ENCODE results near the gene TNFSF10. TPM values are rescaled to one million over a fixed set of nuclear protein-coding genes. Genes with fewer than 3 reads are reported as not detected.

TNFSF10 gene
- total and polyA plus RNA-seq, 2 of the 4 experiments (the other 2 are of a cell fraction), result 0.63 to 1.3 TPM

DNA sequence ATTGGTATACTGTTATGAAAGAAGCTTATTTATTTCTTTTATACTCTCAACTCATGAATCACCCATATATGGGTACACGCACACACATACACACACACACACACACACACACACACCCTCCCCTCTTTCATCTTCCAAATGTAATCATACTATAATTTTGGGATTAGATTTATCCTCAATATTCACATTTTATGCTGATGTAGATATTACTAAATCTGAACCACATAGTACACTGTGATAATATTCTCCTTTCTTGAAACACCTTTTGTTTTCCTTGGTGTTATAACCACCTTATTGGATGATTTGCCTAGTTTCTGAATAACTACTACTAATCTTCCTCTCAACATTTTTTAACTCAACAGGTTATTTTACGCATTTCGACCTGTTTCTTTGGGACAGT lies 66.8 kb downstream of the TNFSF10 start:
- H3K79me1 ChIP-seq (ENCODE audit: low read depth in 1 of 2, low read length in 2 of 2), result no peaks in the 10 kb centered on the region
- no peaks in the 10 kb centered on the region for H3K9me1 ChIP-seq (ENCODE audit: insufficient read depth, low read length)
- no peaks in the 10 kb centered on the region for H3K9me3 ChIP-seq (ENCODE audit: control insufficient read depth, insufficient read depth, low read length)
- H4K20me1 ChIP-seq (ENCODE audit: insufficient read depth, low read length), result no peaks in the 10 kb centered on the region
- H2BK120ac ChIP-seq (ENCODE audit: low read depth, low read length), result no peak overlapping the region
- no peak overlapping the region for H3K23ac ChIP-seq (ENCODE audit: low read depth, low read length)
- ATAC-seq (ENCODE audit: low read depth) (no peak), DNase-seq (no peak)
- no peak overlapping the region for H3K27ac ChIP-seq (ENCODE audit: insufficient read depth, low read length)
- H2BK20ac ChIP-seq (ENCODE audit: low read depth, low read length), result no peak overlapping the region
- no peak overlapping the region for H4K5ac ChIP-seq (ENCODE audit: low read depth, low read length)
- no peak overlapping the region for H2AFZ ChIP-seq (replicated peaks; ENCODE audit: low read length, poor library complexity)
- H4K91ac ChIP-seq (ENCODE audit: insufficient read depth, low read depth, low read length), result no peak overlapping the region
- H3K4me3 ChIP-seq (ENCODE audit: insufficient read depth, low read depth, low read length), result no peak overlapping the region
- no peak overlapping the region for H2AK9ac ChIP-seq (replicated peaks; ENCODE audit: low read depth, low read length, poor library complexity)
- no peak overlapping the region for H2BK15ac ChIP-seq (ENCODE audit: low read depth, low read length)
- no peak for TF ChIP-seq USF2 (IDR thresholded peaks at IDR 0.05; ENCODE audit: low read depth, low read length)
- no peak for TF ChIP-seq CTCF (conservative IDR thresholded peaks at IDR 0.05; ENCODE audit: low read depth, low read length)
- no peak for TF ChIP-seq POLR2A (IDR thresholded peaks at IDR 0.05; ENCODE audit: low read depth, low read length)
- TF ChIP-seq MAFK (IDR thresholded peaks at IDR 0.05; ENCODE audit: low read depth, low read length), result no peak
- TF ChIP-seq FOS (IDR thresholded peaks at IDR 0.05; ENCODE audit: low read depth, low read length), result no peak
- no peak for TF ChIP-seq RAD21 (IDR thresholded peaks at IDR 0.05; ENCODE audit: low read length)
- TF ChIP-seq CHD1 (IDR thresholded peaks at IDR 0.05; ENCODE audit: low read depth, low read length), result no peak
- no peak for TF ChIP-seq NFE2L2 (IDR thresholded peaks at IDR 0.05; ENCODE audit: low read depth, low read length)
- no peak for TF ChIP-seq SMC3 (IDR thresholded peaks at IDR 0.05; ENCODE audit: low read depth, low read length)
- TF ChIP-seq RCOR1 (IDR thresholded peaks at IDR 0.05; ENCODE audit: insufficient replicate concordance, low read length), result no peak
- TF ChIP-seq, protein P1, sequence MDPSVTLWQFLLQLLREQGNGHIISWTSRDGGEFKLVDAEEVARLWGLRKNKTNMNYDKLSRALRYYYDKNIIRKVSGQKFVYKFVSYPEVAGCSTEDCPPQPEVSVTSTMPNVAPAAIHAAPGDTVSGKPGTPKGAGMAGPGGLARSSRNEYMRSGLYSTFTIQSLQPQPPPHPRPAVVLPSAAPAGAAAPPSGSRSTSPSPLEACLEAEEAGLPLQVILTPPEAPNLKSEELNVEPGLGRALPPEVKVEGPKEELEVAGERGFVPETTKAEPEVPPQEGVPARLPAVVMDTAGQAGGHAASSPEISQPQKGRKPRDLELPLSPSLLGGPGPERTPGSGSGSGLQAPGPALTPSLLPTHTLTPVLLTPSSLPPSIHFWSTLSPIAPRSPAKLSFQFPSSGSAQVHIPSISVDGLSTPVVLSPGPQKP (IDR thresholded peaks at IDR 0.05; ENCODE audit: borderline replicate concordance, low read depth, low read length), result no peak
- no peak for TF ChIP-seq BHLHE40 (IDR thresholded peaks at IDR 0.05; ENCODE audit: low read depth, low read length)
- TF ChIP-seq CEBPB (IDR thresholded peaks at IDR 0.05; ENCODE audit: low read depth, low read length), result no peak
- no peak overlapping the region for H3K9ac ChIP-seq (ENCODE audit: low read depth, low read length)
- ChIA-PET CTCF (no interaction called here), POLR2A (ENCODE audit: unreplicated experiment) (no interaction called here)
- BruUV-seq (replicated peaks), result no TSS peak
- intact Hi-C loops (cut with micrococcal nuclease) (no loop called here), in situ Hi-C loops (cut with MboI; ENCODE audit: low sequenced_read_pairs) (no loop called here), dilution Hi-C loops (cut with HindIII; ENCODE audit: low sequenced_read_pairs, unreplicated experiment) (no loop called here)
- no peak overlapping the region for H3K18ac ChIP-seq (ENCODE audit: low read depth, low read length)
- no peak overlapping the region for H3K14ac ChIP-seq (replicated peaks; ENCODE audit: low read depth, low read length)
- no peaks in the 10 kb centered on the region for H3K36me3 ChIP-seq (ENCODE audit: control insufficient read depth, insufficient read depth, low read length)
- H3K27me3 ChIP-seq (ENCODE audit: control insufficient read depth, insufficient read depth, low read length), result peaks cover 16% of the 10 kb centered on the region
- WGBS, 2 experiments (ENCODE audit: extremely low coverage in 2 of 2, insufficient read length in 1 of 2), result 73% methylated on average over 2 of the region's 3 CpGs; no CpG with 5 or more reads in 1 of the 2 experiments
- no peak overlapping the region for H3K4ac ChIP-seq (ENCODE audit: low read depth, low read length)
- no peak overlapping the region for H4K8ac ChIP-seq (ENCODE audit: low read depth in 2 of 2, low read length in 2 of 2)
- H2AK5ac ChIP-seq (ENCODE audit: low read depth, low read length), result no peak overlapping the region
- H3K4me2 ChIP-seq (ENCODE audit: low read depth, low read length), result no peak overlapping the region
- no peaks in the 10 kb centered on the region for H3K4me1 ChIP-seq (ENCODE audit: control insufficient read depth, insufficient read depth, low read length)
- no peak overlapping the region for H2BK5ac ChIP-seq (ENCODE audit: low read depth, low read length, poor library complexity, severe bottlenecking)
- H3K56ac ChIP-seq (ENCODE audit: extremely low read depth, insufficient read depth, low read length), result no peak overlapping the region
